Measurements from ENCODE around the gene YARS1. TPM values are rescaled to one million over a fixed set of nuclear protein-coding genes. Genes with fewer than 3 reads are reported as not detected.
"Not testable (repeated sequence)": the region's sequence is repeated elsewhere in the genome, so short reads cannot be mapped to it uniquely, and the experiment has no call there.

Gene YARS1
- polyA plus RNA-seq, 5 donors: 68.4 to 77.3 (median 72.1) TPM

GRCh38 chr1:32818804-32819541 is 1.8 kb upstream of the YARS1 start:
- no peak for DNase-seq

DNA sequence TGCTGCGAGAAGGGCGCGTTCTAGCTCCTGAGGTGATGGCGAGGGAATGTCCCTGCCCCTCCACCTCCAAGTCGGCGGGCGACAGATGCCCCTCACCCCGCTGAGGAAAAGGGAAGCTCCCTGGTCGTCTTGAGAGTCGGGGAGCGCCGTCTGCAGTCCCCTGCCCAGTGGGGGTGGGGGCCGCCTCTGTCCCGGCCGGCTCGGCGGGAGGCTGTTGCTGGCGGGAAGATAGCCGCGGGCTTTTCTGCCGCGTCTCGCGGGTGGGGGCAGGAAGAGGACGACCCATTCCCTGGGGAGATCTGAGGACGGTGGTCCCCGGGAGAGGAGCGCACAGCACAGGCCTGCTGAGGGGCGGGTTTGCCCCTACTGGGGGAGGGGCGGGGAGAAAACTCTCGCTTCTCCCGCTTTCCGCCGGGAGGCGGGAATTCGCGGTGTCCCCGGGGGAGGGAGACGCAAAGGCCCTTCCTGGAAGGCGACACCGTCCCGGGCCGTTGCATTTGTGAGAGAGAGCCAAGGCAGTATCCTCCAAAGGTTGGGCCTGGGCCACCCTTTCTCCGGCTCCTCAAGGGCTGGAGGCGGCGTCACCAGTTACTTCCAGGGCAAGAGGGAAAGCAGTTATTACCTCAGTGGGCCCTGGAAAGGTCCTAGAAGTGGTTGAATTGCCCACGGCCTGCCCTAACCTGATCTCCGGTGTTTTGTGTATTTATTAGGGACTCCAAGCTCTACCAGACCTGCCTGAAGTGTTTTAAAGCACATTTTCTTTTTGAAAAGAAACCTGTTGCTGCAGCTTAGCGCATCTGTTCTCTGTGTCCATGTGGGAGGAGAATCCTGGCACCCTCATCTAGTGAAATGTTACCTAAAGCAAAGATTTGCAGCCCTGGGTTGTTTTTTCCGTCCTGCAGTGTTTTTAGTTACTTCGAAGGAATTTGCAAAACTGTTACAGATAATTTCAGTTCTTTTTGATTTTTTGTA is 943 bp upstream of the YARS1 start:
- DNase-seq: peak; percentile 67 to 68

GRCh38 chr1:32816676-32817158 is 441 bp downstream of the YARS1 start:
- no peak for DNase-seq

DNA sequence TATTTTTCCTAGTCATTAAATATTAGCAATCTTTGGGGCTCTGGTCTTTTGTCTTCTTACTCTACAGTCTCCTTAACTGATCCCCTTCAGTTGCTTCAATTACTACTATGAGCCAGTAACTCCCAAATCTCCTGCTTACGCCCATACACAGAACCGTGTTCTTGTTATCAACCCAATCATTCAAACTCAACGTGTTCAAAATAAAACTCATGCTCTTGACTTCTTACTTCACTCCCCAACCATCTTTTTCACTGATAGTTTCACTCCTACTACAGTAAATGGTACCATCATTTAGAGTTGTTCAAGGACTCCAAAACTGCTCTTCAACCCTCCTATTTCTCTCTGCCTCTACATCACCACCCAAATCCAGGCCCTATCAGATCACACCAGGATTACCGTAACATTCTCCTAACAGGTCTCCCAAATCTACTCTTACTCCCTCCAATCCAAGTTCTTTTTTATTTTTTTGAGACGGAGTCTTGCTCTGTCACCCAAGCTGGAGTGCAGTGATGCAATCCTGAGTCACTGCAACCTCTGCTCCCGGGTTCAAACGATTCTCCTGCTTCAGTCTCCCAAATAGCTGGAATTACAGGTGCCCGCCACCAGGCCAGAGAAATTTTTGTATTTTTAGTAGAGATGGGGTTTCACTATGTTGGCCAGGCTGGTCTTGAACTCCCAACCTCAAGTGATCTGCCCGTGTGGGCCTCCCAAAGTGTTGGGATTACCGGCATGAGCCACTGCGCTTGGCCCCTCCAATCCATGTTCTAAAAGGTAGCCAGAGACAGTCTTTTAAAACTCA is 3.0 kb downstream of the YARS1 start:
- no peak for DNase-seq

- DNase-seq: no peak
Observed at GRCh38 chr1:32811917-32812316, 5.2 kb downstream of the YARS1 start.

DNA sequence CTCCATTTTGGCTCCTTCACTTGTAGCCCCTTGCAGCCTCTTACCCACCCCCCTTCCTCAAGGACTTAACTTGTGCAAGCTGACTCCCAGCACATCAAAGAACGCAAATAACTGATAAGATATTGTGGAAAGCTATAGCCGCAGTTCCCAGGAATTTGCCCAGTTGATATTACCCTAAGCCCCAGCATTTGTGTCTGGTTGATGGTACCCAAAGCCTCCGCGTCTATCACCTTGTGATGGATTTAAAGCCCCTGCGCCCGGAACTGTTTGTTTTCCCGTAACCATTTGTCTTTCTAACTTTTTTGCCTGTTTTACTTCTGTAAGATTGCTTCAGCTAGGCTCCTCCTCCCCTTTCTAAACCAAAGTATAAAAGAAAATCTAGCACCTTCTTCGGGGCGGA is 5.9 kb downstream of the YARS1 start:
- no peak for DNase-seq

- DNase-seq: no peak
Observed at GRCh38 chr1:32810358-32810757, 6.8 kb downstream of the YARS1 start.

- DNase-seq: no peak
Observed at GRCh38 chr1:32808580-32808979, 8.6 kb downstream of the YARS1 start.

GRCh38 chr1:32806910-32807523 is 10.1 kb downstream of the YARS1 start:
- no peak for DNase-seq

- no peak for DNase-seq
Observed at GRCh38 chr1:32806290-32806689, 10.9 kb downstream of the YARS1 start.

DNA sequence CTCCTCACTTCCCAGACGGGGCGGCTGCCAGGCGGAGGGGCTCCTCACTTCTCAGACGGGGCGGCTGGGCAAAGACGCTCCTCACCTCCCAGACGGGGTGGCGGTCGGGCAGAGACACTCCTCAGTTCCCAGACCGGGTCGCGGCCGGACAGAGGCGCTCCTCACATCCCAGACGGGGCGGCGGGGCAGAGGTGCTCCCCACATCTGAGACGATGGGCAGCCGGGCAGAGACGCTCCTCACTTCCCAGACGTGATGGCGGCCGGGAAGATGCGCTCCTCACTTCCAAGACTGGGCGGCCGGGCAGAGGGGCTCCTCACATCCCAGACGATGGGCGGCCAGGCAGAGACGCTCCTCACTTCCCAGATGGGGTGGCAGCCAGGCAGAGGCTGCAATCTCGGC is 12.7 kb downstream of the YARS1 start:
- DNase-seq: not testable (repeated sequence)

GRCh38 chr1:32801096-32801715 is 16.0 kb downstream of the YARS1 start:
- DNase-seq: no peak

DNA sequence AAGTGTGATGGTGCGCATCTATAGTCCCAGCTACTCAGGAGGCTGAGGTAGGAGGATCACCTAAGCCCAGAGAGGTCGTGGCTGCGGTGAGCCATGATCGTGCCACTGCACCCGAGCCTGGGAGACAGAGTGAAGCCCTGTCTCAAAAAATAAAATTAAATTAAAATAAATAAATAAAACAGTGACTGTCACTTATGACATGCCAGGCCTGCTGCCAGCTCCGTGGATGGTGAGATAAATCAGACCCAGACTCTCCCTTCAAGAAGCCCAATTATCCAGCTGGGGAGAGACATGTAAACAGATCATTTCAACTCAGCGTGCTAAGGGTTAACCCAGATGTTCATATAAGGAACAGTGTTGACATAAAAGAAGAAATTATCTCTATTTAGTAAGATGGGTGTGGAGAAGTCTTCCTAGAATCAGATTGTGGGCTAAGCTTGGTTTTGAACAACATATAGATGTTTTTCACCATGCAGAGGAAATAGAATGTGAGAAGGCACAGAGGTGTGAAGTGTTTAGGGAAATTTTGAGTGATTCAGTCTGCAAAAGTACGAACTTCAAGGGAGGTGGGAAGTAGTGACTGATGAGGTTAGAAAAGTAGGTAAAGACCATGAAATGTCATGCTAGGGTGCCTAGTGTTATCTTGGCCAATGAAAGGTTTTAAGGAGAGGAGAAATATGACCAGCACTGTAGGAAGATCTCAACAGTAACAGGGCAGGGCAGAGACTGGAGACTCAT is 18.3 kb downstream of the YARS1 start:
- no peak for DNase-seq

DNA sequence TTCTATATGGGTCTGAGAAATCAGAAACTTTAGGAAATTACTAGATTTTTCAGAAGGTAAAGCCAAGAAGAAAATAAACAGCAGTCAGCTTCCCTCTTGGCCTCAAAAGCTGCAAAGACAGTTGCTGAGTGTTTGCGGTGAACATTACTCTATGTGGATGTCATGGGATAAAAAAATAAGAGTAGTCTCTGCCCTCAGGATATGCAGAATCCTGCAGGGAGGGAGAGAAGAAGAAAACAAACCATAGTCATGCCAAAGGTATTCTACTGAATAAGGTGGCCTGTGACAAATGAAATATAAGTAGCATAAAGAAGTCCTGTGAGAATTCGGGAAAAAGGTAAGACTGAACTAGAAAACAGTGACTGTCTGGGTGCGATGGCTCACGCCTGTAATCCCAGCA is 19.0 kb downstream of the YARS1 start:
- DNase-seq: no peak

- DNase-seq: no peak
Observed at GRCh38 chr1:32797456-32797855, 19.7 kb downstream of the YARS1 start.

DNA sequence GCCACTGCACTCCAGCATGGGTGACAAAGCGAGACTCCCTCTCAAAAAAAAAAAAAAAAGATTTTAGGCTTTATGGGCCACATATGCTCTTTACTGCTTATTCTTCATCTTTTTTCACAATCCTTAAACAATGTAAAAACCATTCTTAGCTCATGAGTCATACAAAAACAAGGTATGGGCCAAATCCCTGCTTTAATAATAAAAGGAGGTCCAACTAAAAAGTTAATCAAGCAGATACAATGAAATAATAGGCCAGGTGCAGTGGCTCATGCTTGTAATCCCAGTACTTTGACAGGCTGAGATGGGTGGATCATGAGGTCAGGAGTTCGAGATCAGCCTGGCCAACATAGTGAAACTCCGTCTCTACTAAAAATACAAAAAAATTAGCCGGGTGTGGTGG is 21.4 kb downstream of the YARS1 start:
- not testable (repeated sequence) for DNase-seq

DNA sequence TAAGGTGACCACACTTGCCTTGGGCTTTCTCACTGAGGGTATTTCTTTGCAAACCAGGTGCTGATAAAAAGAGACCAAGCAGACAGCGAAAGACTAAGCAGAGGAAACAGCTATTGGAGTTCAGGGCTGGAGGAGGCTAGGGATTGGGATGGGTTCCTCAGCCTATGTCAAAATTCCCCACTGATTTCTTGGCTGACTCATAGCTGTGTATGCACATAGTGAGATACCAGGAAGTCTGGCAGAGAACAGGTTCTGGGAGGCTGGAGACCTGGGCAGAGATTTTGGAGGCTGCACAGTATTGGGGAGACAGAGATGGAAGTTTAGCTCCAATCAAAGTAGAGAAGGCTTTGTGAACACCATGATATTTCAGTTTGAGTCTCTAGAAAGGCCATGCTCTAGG is 25.3 kb downstream of the YARS1 start:
- DNase-seq: no peak

DNA sequence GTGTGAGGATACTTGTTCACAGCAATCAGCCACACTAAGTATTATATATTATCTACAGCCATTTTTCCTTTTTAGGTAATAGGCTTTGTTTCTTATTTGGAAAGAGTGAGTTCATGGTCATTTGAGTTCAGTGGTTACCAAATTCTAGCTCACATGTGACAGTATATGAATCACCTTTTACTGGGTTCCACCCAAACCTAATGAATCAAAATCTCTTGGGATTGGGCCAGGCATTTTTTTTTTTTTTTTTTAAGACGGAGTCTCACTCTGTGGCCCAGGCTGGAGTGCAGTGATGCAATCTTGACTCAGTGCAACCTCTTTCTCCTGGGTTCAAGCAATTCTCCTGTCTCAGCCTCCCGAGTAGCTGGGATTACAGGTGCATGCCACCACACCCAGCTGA is 27.8 kb downstream of the YARS1 start:
- DNase-seq: not testable (repeated sequence)

- DNase-seq: no peak
Observed at GRCh38 chr1:32786856-32787255, 30.3 kb downstream of the YARS1 start.

DNA sequence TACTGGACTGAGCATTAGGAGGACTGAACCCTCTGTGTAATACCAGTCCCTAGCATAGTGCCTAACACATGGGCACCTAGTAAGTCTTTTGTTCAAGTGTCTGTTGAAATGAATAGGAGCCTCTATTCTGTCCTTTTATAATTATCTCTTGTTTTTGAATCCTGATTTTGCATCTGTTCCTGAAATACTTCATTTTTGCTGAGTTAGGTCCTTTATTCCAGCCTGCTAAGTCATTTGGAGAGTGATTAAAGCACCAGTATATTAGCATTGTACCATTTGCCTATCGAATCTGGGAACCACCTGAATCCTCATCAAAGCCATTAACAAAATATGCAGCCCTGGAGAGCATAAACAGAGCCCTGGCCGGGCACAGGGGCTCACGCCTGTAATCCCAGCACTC is 32.3 kb downstream of the YARS1 start:
- DNase-seq: no peak
